ENCODE measurements around the gene TRIP12.

Gene TRIP12

DNA sequence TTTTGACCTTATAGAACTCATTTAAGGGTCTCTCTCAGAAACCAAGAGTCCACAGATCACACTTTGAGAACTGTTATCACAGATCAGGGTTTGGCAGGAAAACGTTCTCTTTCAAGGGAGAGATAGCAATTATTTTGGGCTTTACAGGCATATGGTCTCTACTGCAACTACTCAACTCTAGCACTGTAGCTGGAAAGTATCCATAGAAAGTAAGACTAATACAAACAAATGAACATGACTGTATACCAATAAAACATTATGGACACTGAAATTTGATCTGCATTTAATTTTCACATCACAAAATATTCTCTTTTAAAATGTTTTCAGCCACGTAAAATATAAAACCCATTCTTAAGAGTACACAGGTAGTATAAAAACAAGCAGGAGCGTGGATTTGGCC lies 100.5 kb downstream of the TRIP12 start:
- ChIA-PET CTCF (no interaction called here), POLR2A (ENCODE audit: low non-redundant PET) (no interaction called here)
- H3K27ac ChIP-seq = no peak overlapping the region
- DNase-seq (ENCODE audit: low spot score) = no peak
- TF ChIP-seq, protein P1, sequence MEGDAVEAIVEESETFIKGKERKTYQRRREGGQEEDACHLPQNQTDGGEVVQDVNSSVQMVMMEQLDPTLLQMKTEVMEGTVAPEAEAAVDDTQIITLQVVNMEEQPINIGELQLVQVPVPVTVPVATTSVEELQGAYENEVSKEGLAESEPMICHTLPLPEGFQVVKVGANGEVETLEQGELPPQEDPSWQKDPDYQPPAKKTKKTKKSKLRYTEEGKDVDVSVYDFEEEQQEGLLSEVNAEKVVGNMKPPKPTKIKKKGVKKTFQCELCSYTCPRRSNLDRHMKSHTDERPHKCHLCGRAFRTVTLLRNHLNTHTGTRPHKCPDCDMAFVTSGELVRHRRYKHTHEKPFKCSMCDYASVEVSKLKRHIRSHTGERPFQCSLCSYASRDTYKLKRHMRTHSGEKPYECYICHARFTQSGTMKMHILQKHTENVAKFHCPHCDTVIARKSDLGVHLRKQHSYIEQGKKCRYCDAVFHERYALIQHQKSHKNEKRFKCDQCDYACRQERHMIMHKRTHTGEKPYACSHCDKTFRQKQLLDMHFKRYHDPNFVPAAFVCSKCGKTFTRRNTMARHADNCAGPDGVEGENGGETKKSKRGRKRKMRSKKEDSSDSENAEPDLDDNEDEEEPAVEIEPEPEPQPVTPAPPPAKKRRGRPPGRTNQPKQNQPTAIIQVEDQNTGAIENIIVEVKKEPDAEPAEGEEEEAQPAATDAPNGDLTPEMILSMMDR (conservative IDR thresholded peaks at IDR 0.05; ENCODE audit: low read depth) = no peak

DNA sequence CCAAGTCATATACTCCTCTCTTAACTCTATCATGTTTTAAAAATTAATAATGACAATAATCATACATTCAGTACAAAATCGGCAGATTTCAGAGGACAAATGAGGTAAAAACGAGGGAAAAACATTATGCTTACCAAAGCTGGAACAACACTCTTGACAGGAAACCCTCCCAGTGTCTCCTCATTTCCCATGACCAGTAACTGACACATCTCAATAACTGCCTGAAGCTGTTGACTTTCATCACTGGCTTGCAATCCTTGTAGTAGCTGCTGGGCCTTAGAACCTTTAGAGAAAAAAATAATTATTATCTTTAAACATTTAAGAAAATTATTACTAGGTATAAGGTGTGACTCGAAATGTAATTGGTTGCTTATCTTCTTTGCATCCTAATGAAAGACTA lies 103.6 kb downstream of the TRIP12 start:
- ChIA-PET CTCF (interaction anchor here (1.0 kb wide), 1 partner anchor 38 kb away, joined by 4 read pairs; no protein-coding TSS in a partner anchor), POLR2A (ENCODE audit: low non-redundant PET) (no interaction called here)
- no peak for DNase-seq (ENCODE audit: low spot score)
- no peak overlapping the region for H3K27ac ChIP-seq
- TF ChIP-seq, protein P1 (conservative IDR thresholded peaks at IDR 0.05; ENCODE audit: low read depth) = no peak

DNA sequence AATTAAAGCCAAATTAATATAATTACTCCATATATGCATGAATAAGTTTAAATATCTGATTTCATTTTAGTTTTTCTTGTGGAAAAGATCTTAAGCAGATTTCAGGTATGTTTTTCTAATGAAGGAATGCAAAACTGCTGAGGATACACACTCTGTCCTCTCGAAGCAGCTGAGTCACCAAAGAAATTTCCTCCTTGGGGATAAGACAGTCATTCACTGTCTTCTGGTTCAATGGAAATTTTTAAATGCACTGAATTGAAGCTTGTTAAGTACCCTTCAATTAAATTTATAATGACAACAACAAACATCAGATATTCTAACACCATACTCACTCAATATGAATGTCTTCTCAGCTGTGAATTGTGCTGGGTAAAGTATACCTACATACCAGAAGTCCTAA lies 106.0 kb downstream of the TRIP12 start:
- DNase-seq (ENCODE audit: low spot score) = no peak
- TF ChIP-seq, protein P1 (conservative IDR thresholded peaks at IDR 0.05; ENCODE audit: low read depth) = no peak
- ChIA-PET POLR2A (ENCODE audit: low non-redundant PET) (no interaction called here), CTCF (no interaction called here)
- H3K27ac ChIP-seq = no peak overlapping the region

DNA sequence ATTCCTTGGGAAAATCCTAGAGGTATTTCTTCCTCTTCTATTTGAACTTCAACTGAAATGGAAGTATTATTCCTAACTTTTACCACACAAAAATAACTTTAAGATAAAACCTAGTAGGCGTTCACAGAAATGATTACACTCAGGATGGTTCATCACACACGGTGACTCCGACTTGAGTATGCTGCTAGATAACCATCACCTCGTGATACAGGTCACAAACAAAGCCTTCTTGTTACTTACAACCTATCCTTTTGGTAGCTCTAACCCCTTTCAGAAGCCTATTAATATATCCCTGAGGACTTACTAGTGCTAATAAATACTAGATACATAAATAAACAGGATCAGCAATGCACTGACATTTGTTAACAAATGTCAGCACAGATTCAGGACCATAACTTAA lies 106.5 kb downstream of the TRIP12 start:
- H3K27ac ChIP-seq = no peak overlapping the region
- CTCF ChIA-PET = interaction anchor here (0.9 kb wide), 1 partner anchor 14 kb away, joined by 3 read pairs; no protein-coding TSS in a partner anchor
- POLR2A ChIA-PET (ENCODE audit: low non-redundant PET) = no interaction called here
- DNase-seq (ENCODE audit: low spot score) = no peak
- TF ChIP-seq, protein P1 (conservative IDR thresholded peaks at IDR 0.05; ENCODE audit: low read depth) = no peak

DNA sequence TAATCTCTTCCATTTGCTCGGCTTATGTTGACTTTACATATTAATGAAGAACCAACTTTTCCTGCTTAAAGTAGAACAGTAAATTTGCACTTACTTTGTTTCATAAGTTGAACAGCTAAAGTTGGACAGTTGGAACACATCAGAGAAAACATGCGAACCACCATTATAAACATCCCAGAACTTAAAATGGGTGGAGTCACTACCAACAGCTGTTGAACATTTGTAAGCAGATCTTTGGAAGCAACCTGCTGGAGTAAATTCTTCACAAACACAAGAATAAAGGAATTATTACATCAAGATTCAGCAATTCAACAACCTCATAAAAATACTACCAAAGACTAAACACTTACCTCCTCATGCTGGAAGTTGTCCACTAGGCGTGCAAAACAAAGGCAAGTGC lies 111.0 kb downstream of the TRIP12 start:
- DNase-seq (ENCODE audit: low spot score) = no peak
- CTCF ChIA-PET = no interaction called here
- POLR2A ChIA-PET (ENCODE audit: low non-redundant PET) = no interaction called here
- H3K27ac ChIP-seq = no peak overlapping the region
- TF ChIP-seq, protein P1 (conservative IDR thresholded peaks at IDR 0.05; ENCODE audit: low read depth) = no peak

DNA sequence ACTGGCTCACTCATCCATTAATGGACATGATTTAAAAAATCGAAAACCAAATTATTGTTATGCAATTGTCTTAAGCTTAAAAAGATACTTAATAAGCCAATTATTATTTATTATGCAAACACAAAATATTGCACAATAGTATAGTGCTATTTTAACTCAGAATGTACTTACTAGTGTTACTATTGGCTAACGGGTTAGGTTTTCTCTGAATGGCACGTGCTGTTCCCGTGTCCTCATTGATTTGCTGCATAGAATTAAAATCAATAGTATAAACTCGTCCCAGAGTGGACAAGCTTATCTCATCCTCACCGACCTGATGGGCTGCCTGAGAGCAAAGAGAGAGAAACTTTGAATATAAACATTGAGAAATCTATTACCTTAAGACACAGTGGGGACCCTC lies 116.2 kb downstream of the TRIP12 start:
- POLR2A ChIA-PET (ENCODE audit: low non-redundant PET) = no interaction called here
- CTCF ChIA-PET = interaction anchor here (0.6 kb wide), 1 partner anchor 148 kb away, joined by 3 read pairs; no protein-coding TSS in a partner anchor
- DNase-seq (ENCODE audit: low spot score) = no peak
- H3K27ac ChIP-seq = no peak overlapping the region
- TF ChIP-seq, protein P1 (conservative IDR thresholded peaks at IDR 0.05; ENCODE audit: low read depth) = no peak

DNA sequence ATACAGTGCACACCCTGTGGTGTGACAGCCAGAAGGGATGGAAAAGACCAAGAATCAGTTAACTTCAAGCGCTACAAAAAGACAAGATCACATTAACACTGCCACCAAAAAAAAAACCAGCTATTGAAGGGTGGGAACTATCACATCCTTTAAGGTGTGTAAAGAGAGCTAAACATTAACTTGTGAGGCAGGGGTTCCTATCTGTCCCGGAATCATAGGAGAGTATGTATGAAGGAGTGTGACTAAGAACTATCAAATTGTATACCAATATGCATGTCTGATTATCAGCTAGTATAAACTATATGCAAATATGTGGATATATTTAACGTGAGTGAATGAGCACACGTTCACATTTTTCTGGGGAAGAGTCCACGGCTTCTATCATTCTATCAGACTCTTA lies 119.0 kb downstream of the TRIP12 start:
- ChIA-PET POLR2A (ENCODE audit: low non-redundant PET) (no interaction called here), CTCF (interaction anchor here (0.6 to 3.8 kb wide), 2 partner anchors 22 to 131 kb away, joined by 4 to 19 read pairs; no protein-coding TSS in a partner anchor)
- TF ChIP-seq, protein P1 (conservative IDR thresholded peaks at IDR 0.05; ENCODE audit: low read depth) = no peak
- H3K27ac ChIP-seq = no peak overlapping the region
- no peak for DNase-seq (ENCODE audit: low spot score)

Measured in RWPE1 (cell line).